IMR-90 (cell line): ENCODE results near the gene PFAS. TPM values are rescaled to one million over a fixed set of nuclear protein-coding genes. Genes with fewer than 3 reads are reported as not detected.

Experiments used
- ATAC-seq: fragments of 200-7000 bp; cut with Tn5 transposase; 2 replicates; pipeline ENCODE4 v1.9.1; 2020; ENCODE audit warnings: low read depth, mild to moderate bottlenecking, moderate library complexity
- BruUV-seq: library from RNA; stranded (reverse); fragments of 400-500 nt; replicated peaks from 2 replicates; lab custom pipeline; 2021; lab: Mats Ljungman, UMichigan
- CTCF ChIA-PET: fragments of 300-600 bp; formaldehyde crosslinking; extraction: SDS; loops from one replicate; lab custom pipeline; 2021; ENCODE audit warnings: antibody characterized with exemption; lab: Yijun Ruan, JAX
- POLR2A ChIA-PET: fragments of 300-600 bp; sonication (Branson Sonifier 250); formaldehyde crosslinking; loops from one replicate; lab custom pipeline; 2022; ENCODE audit warnings: antibody characterized with exemption; ENCODE audit not compliant: unreplicated experiment; lab: Charles Lee
- DNase-seq: peaks from one replicate; pipeline ENCODE4 v3.0.0; 2013
- H2AFZ ChIP-seq: replicated peaks from 2 replicates; pipeline ENCODE3; 2013; ENCODE audit warnings: low read length, mild to moderate bottlenecking; ENCODE audit not compliant: poor library complexity
- H2AK5ac ChIP-seq: 2 replicates; pipeline ENCODE4 v1.6.1; 2013; ENCODE audit warnings: low read depth, low read length, inconsistent platforms
- H2AK9ac ChIP-seq: replicated peaks from 2 replicates; pipeline ENCODE3; 2013; ENCODE audit warnings: mild to moderate bottlenecking, low read depth, low read length, moderate library complexity; ENCODE audit not compliant: poor library complexity
- H2BK120ac ChIP-seq: 2 replicates; pipeline ENCODE4 v1.6.1; 2013; ENCODE audit warnings: low read depth, low read length, inconsistent platforms
- H2BK15ac ChIP-seq: 3 replicates; pipeline ENCODE4 v1.6.1; 2013; ENCODE audit warnings: low read depth, low read length, inconsistent platforms
- H2BK20ac ChIP-seq: 2 replicates; pipeline ENCODE4 v1.6.1; 2013; ENCODE audit warnings: low read depth, mild to moderate bottlenecking, inconsistent platforms, low read length, moderate library complexity
- H2BK5ac ChIP-seq: 2 replicates; pipeline ENCODE4 v1.6.1; 2013; ENCODE audit warnings: mild to moderate bottlenecking, low read depth, low read length, inconsistent platforms; ENCODE audit not compliant: poor library complexity, severe bottlenecking
- H3K14ac ChIP-seq: replicated peaks from 2 replicates; pipeline ENCODE4 v1.6.1; 2013; ENCODE audit warnings: low read depth, low read length, inconsistent platforms
- H3K18ac ChIP-seq: 2 replicates; pipeline ENCODE4 v1.6.1; 2013; ENCODE audit warnings: low read depth, low read length, control low read depth
- H3K23ac ChIP-seq: 2 replicates; pipeline ENCODE4 v1.6.1; 2013; ENCODE audit warnings: low read depth, low read length, inconsistent platforms
- H3K27ac ChIP-seq: 2 replicates; pipeline ENCODE4 v1.5.1; 2013; ENCODE audit warnings: mild to moderate bottlenecking, control low read depth, low read length; ENCODE audit not compliant: insufficient read depth
- H3K27me3 ChIP-seq: 2 replicates; pipeline ENCODE4 v1.6.1; 2013; ENCODE audit warnings: low read length; ENCODE audit not compliant: control insufficient read depth, insufficient read depth
- H3K36me3 ChIP-seq: 2 replicates; pipeline ENCODE4 v1.6.1; 2013; ENCODE audit warnings: low read length, mixed read lengths; ENCODE audit not compliant: control insufficient read depth, insufficient read depth
- H3K4ac ChIP-seq: 2 replicates; pipeline ENCODE4 v1.6.1; 2013; ENCODE audit warnings: low read depth, low read length, inconsistent platforms
- H3K4me1 ChIP-seq: 2 replicates; pipeline ENCODE4 v1.6.1; 2013; ENCODE audit warnings: low read length, mixed read lengths; ENCODE audit not compliant: control insufficient read depth, insufficient read depth
- H3K4me2 ChIP-seq: 2 replicates; pipeline ENCODE4 v1.6.1; 2013; ENCODE audit warnings: low read depth, mild to moderate bottlenecking, control low read depth, low read length, moderate library complexity
- H3K4me3 ChIP-seq: 2 replicates; pipeline ENCODE4 v1.5.1; 2013; ENCODE audit warnings: low read depth, mild to moderate bottlenecking, control low read depth, low read length, moderate library complexity; ENCODE audit not compliant: insufficient read depth
- H3K56ac ChIP-seq: 2 replicates; pipeline ENCODE4 v1.6.1; 2013; ENCODE audit warnings: low read length, inconsistent platforms; ENCODE audit not compliant: insufficient read depth; ENCODE audit errors: extremely low read depth
- H3K79me1 ChIP-seq, 2 experiments: 2 replicates each; pipeline ENCODE4 v1.6.1; 2013; ENCODE audit warnings: low read length in 2 of 2, inconsistent platforms in 1 of 2, low read depth in 1 of 2
- H3K9ac ChIP-seq: 2 replicates; pipeline ENCODE4 v1.6.1; 2013; ENCODE audit warnings: low read depth, low read length, control low read depth
- H3K9me1 ChIP-seq: 2 replicates; pipeline ENCODE4 v1.6.1; 2013; ENCODE audit warnings: low read length, inconsistent platforms; ENCODE audit not compliant: insufficient read depth
- H3K9me3 ChIP-seq: 2 replicates; pipeline ENCODE4 v1.6.1; 2013; ENCODE audit warnings: low read length; ENCODE audit not compliant: control insufficient read depth, insufficient read depth
- H4K20me1 ChIP-seq: 2 replicates; pipeline ENCODE4 v1.6.1; 2013; ENCODE audit warnings: low read length, inconsistent platforms; ENCODE audit not compliant: insufficient read depth
- H4K5ac ChIP-seq: 2 replicates; pipeline ENCODE4 v1.6.1; 2013; ENCODE audit warnings: mild to moderate bottlenecking, low read depth, low read length, control low read depth
- H4K8ac ChIP-seq, 2 experiments: 2 replicates each; pipeline ENCODE4 v1.6.1; 2013; ENCODE audit warnings: low read depth in 2 of 2, low read length in 2 of 2, control low read depth in 1 of 2, inconsistent platforms in 1 of 2
- H4K91ac ChIP-seq: 2 replicates; pipeline ENCODE4 v1.6.1; 2013; ENCODE audit warnings: low read depth, low read length, inconsistent platforms; ENCODE audit not compliant: insufficient read depth
- BHLHE40 ChIP-seq: fragments of 150-350 bp; IDR thresholded peaks from 2 replicates; pipeline ENCODE4 v1.6.1; 2016; ENCODE audit warnings: mild to moderate bottlenecking, low read depth, low read length
- CEBPB ChIP-seq: IDR thresholded peaks from 2 replicates; pipeline ENCODE4 v1.6.1; 2012; ENCODE audit warnings: low read depth, low read length, improper control_type of control experiment
- CHD1 ChIP-seq: IDR thresholded peaks from 2 replicates; pipeline ENCODE4 v1.6.1; 2012; ENCODE audit warnings: low read depth, low read length, improper control_type of control experiment
- CTCF ChIP-seq: conservative IDR thresholded peaks from 2 replicates; pipeline ENCODE4 v1.5.1; 2012; ENCODE audit warnings: mild to moderate bottlenecking, low read depth, low read length, improper control_type of control experiment
- FOS ChIP-seq: fragments of 150-350 bp; IDR thresholded peaks from 2 replicates; pipeline ENCODE4 v1.6.1; 2016; ENCODE audit warnings: low read depth, low read length
- MAFK ChIP-seq: IDR thresholded peaks from 2 replicates; pipeline ENCODE4 v1.6.1; 2012; ENCODE audit warnings: low read depth, low read length, improper control_type of control experiment
- MXI1 ChIP-seq: IDR thresholded peaks from 2 replicates; pipeline ENCODE4 v1.6.1; 2012; ENCODE audit warnings: low read depth, mild to moderate bottlenecking, low read length, moderate library complexity, borderline replicate concordance
- NFE2L2 ChIP-seq: fragments of 150-350 bp; IDR thresholded peaks from 2 replicates; pipeline ENCODE4 v1.6.1; 2016; ENCODE audit warnings: low read depth, mild to moderate bottlenecking, low read length
- POLR2A ChIP-seq: IDR thresholded peaks from 2 replicates; pipeline ENCODE4 v1.6.1; 2012; ENCODE audit warnings: mild to moderate bottlenecking, low read depth, low read length
- RAD21 ChIP-seq: IDR thresholded peaks from 2 replicates; pipeline ENCODE4 v1.6.1; 2012; ENCODE audit warnings: low read length, improper control_type of control experiment
- RCOR1 ChIP-seq: IDR thresholded peaks from 2 replicates; pipeline ENCODE4 v1.6.1; 2012; ENCODE audit warnings: mild to moderate bottlenecking, low read length, improper control_type of control experiment; ENCODE audit not compliant: insufficient replicate concordance
- SMC3 ChIP-seq: fragments of 150-350 bp; IDR thresholded peaks from 2 replicates; pipeline ENCODE4 v1.6.1; 2016; ENCODE audit warnings: low read depth, mild to moderate bottlenecking, antibody characterized with exemption, low read length, moderate library complexity
- USF2 ChIP-seq: fragments of 150-350 bp; IDR thresholded peaks from 2 replicates; pipeline ENCODE4 v1.6.1; 2017; ENCODE audit warnings: mild to moderate bottlenecking, antibody characterized with exemption, low read length, low read depth
- WGBS, 2 experiments: methylation state at CpG; one replicate each; pipeline versions ENCODE4 v1.1.5 to v1.1.7; 2013; ENCODE audit warnings: missing lambda C conversion rate in 2 of 2; ENCODE audit not compliant: insufficient read length in 1 of 2; ENCODE audit errors: extremely low coverage in 2 of 2; 5-methylcytosine and 5-hydroxymethylcytosine counted together
- dilution Hi-C: fragments of 300-500 bp; cut with HindIII; formaldehyde crosslinking; loops from one replicate; pipeline ENCODE4 v1.14.3; 2018; ENCODE audit warnings: low sequenced_read_pairs; ENCODE audit not compliant: unreplicated experiment
- in situ Hi-C: fragments of 300-500 bp; cut with MboI; formaldehyde crosslinking; loops from 3 replicates; pipeline ENCODE4 v1.14.3; 2019; ENCODE audit warnings: low sequenced_read_pairs, inconsistent platforms, mixed read lengths
- intact Hi-C: fragments of 100-400 bp; cut with micrococcal nuclease; formaldehyde crosslinking; loops from 2 replicates; pipeline ENCODE4 v1.10.0; 2022
- polyA plus RNA-seq, 3 experiments: library from polyadenylated mRNA; depleted of rRNA; stranded (reverse); fragments of >200 nt; gene quantifications; 2 replicates each; pipeline ENCODE4 v1.2.3, GENCODE V29; 2012; ENCODE audit warnings: low replicate concordance in 1 of 3
- total RNA-seq: library from RNA; depleted of rRNA; stranded (reverse); fragments of >200 nt; gene quantifications from 2 replicates; pipeline ENCODE4 v1.2.3, GENCODE V29; 2012

PFAS gene
- total and polyA plus RNA-seq, 2 of the 4 experiments (the other 2 are of a cell fraction): 20.7 to 26.2 TPM

DNA sequence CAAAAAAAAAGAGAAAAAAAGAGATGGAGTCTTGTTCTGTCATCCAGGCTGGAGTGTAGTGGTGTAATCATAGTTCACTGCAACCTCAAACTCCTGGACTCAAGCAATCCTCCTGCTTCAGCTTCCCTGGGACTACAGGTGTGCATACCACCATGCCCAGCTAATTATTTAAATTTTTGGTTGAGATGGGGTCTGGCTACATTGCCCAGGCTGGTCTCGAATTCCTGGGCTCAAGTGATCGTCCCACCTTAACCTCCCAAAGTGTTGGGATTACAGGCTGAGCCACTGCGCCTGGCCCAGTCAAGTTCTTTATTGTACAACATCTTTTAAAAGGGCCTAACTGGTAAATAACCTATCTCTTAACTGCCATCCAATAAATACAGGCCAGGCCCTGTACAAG lies 33.3 kb downstream of the PFAS start:
- in situ Hi-C loops (no loop called here), intact Hi-C loops (no loop called here), dilution Hi-C loops (no loop called here)
- H3K23ac ChIP-seq: no peak overlapping the region
- H3K9ac ChIP-seq: no peak overlapping the region
- no peaks in the 10 kb centered on the region for H4K20me1 ChIP-seq
- no peak overlapping the region for H4K91ac ChIP-seq
- ChIA-PET POLR2A (no interaction called here), CTCF (no interaction called here)
- 0 out of 2 replicates have a peak overlapping the region, but pooled peaks have one; percentile 35 for H2BK20ac ChIP-seq
- no peak overlapping the region for H2BK5ac ChIP-seq
- H4K5ac ChIP-seq: no peak overlapping the region
- no peak overlapping the region for H3K4me3 ChIP-seq
- peak overlapping the region; percentile 45; the same call in 1 of the 2 replicates for H2BK120ac ChIP-seq
- no CpG with 5 or more reads among the region's 3 CpGs for WGBS, 2 experiments
- H2AK9ac ChIP-seq: no peak overlapping the region
- H3K14ac ChIP-seq: no peak overlapping the region
- H3K9me3 ChIP-seq: no peaks in the 10 kb centered on the region
- DNase-seq (no peak), ATAC-seq (no peak)
- peak overlapping the region; percentile 35 for H2AK5ac ChIP-seq
- no peaks in the 10 kb centered on the region for H3K27me3 ChIP-seq
- no peak overlapping the region for H3K27ac ChIP-seq
- no peaks in the 10 kb centered on the region for H3K36me3 ChIP-seq
- 0 out of 2 replicates have a peak overlapping the region, but pooled peaks have one; percentile 2 for H3K4ac ChIP-seq
- H3K4me1 ChIP-seq: peaks cover 4% of the 10 kb centered on the region
- H3K79me1 ChIP-seq: peaks cover 0 to 4% of the 10 kb centered on the region in 2 experiments; a peak in 1 of 4 replicates
- no peak overlapping the region for H2AFZ ChIP-seq
- no TSS peak for BruUV-seq
- H4K8ac ChIP-seq: no peak overlapping the region
- H3K56ac ChIP-seq: no peak overlapping the region
- H2BK15ac ChIP-seq: peak overlapping the region; percentile 41; the same call in 1 of the 3 replicates
- H3K9me1 ChIP-seq: peaks cover 3% of the 10 kb centered on the region; the same call in 1 of the 2 replicates
- H3K18ac ChIP-seq: no peak overlapping the region
- no peak overlapping the region for H3K4me2 ChIP-seq
- TF ChIP-seq RAD21: no peak
- TF ChIP-seq MAFK: no peak
- no peak for TF ChIP-seq RCOR1
- TF ChIP-seq FOS: no peak
- TF ChIP-seq MXI1: no peak
- no peak for TF ChIP-seq CTCF
- no peak for TF ChIP-seq NFE2L2
- no peak for TF ChIP-seq CEBPB
- no peak for TF ChIP-seq SMC3
- no peak for TF ChIP-seq USF2
- no peak for TF ChIP-seq CHD1
- no peak for TF ChIP-seq POLR2A
- TF ChIP-seq BHLHE40: no peak
